Measurements from ENCODE around the gene EPHA5. TPM values are rescaled to one million over a fixed set of nuclear protein-coding genes. Genes with fewer than 3 reads are reported as not detected.
A peak's percentile ranks its signal among the peaks of the same experiment; 100 is the strongest.

The EPHA5 gene
- total RNA-seq, 1 experiment from 2014 or later = 2.0 TPM

DNA sequence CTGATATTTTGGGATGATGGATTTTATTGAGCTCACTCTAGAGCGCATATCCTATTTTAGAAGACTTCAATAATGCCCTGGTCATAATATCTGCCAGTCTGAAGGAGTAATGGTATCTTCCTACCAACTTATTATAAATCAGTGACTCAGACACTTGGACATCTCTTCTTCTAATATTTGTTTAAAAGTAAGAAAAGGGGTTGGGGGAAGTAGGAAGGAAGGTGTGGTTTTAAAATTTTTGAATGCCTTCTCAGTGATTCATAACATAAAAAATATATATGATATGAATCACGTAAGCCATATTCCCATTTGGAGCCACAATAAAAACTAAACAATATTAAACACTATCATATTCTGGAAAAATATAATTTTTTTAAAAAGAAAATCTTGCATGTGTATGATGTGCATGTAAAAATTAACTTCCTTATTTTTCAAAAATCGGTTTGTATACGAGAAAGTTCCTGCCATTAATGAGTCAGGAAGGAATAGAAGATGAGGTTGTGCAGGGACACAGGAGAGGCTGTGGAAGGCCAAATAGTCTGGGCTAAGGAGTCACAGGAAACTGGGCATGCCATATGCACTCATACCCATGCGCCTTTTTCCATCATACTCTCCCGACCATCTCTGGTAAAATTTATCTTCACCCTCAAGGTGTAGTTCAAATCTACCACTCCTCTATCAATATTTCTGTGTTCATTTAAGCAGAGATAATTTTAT lies 286.5 kb downstream of the EPHA5 start:
- ATAC-seq (peak; percentile 94), DNase-seq (peak; percentile 95)
- peaks cover 21% of the 10 kb centered on the region for H3K4me1 ChIP-seq (ENCODE audit: insufficient read depth, low read length)
- H3K27me3 ChIP-seq (ENCODE audit: low read length) = no peaks in the 10 kb centered on the region
- peak overlapping the region; percentile 87 for H3K27ac ChIP-seq (ENCODE audit: low read length)
- H3K9me2 ChIP-seq (replicated peaks; ENCODE audit: low read length) = no peaks in the 10 kb centered on the region
- H3K79me2 ChIP-seq (ENCODE audit: low read length) = no peaks in the 10 kb centered on the region
- no peaks in the 10 kb centered on the region for H3K9me3 ChIP-seq (ENCODE audit: low read length)
- ChIA-PET POLR2A (ENCODE audit: unreplicated experiment) (no interaction called here), CTCF (no interaction called here)
- H3K36me3 ChIP-seq (ENCODE audit: low read depth, low read length) = no peaks in the 10 kb centered on the region
- peak overlapping the region; percentile 11; the same call in 1 of the 2 replicates for H3K9ac ChIP-seq (ENCODE audit: low read length)
- no TSS peak for BruUV-seq (replicated peaks)
- peaks cover 7% of the 10 kb centered on the region for H3F3A ChIP-seq (ENCODE audit: low read length, unreplicated experiment)
- TF ChIP-seq EZH2phosphoT487 (IDR thresholded peaks at IDR 0.05; ENCODE audit: borderline replicate concordance, low read length) (no peak), EZH2 (IDR thresholded peaks at IDR 0.05; ENCODE audit: low read length, unreplicated experiment) (no peak)
- TF ChIP-seq, protein P1, sequence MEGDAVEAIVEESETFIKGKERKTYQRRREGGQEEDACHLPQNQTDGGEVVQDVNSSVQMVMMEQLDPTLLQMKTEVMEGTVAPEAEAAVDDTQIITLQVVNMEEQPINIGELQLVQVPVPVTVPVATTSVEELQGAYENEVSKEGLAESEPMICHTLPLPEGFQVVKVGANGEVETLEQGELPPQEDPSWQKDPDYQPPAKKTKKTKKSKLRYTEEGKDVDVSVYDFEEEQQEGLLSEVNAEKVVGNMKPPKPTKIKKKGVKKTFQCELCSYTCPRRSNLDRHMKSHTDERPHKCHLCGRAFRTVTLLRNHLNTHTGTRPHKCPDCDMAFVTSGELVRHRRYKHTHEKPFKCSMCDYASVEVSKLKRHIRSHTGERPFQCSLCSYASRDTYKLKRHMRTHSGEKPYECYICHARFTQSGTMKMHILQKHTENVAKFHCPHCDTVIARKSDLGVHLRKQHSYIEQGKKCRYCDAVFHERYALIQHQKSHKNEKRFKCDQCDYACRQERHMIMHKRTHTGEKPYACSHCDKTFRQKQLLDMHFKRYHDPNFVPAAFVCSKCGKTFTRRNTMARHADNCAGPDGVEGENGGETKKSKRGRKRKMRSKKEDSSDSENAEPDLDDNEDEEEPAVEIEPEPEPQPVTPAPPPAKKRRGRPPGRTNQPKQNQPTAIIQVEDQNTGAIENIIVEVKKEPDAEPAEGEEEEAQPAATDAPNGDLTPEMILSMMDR (conservative IDR thresholded peaks at IDR 0.05; ENCODE audit: low read depth, low read length) = no peak
- peak overlapping the region; percentile 55 for H2AFZ ChIP-seq (ENCODE audit: low read length)
- 0 out of 2 replicates have a peak overlapping the region, but pooled peaks have one; percentile 2 for H3K4me3 ChIP-seq (ENCODE audit: low read length)
- intact Hi-C loops (cut with micrococcal nuclease) = loop anchor here (1.0 to 5.0 kb wide), 6 partner anchors 9 to 296 kb away; no protein-coding TSS in a partner anchor
- H3K4me2 ChIP-seq (ENCODE audit: low read length) = peak overlapping the region; percentile 51
- H4K20me1 ChIP-seq (ENCODE audit: low read length) = no peaks in the 10 kb centered on the region

DNA sequence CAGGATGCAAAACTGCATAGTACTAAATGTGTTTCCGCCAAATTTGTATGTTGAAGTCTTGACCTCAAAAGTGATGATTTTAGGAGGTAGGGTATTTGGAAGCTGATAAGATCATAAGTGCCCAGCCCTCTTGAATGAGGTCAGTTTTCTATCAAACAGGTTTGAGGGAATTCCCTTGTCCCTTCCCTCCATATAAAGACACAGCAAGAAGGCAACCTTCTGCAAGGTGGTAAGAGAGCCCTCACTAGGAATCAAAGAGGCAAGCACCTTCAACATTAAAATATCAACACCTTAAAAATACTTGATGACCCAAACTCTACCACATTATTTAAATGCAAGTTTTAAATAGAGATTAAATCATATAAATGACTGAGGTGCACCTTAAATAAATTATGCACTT lies 288.6 kb downstream of the EPHA5 start:
- Histone ChIP-seq H3K4me1 (ENCODE audit: insufficient read depth, low read length) (peaks cover 21% of the 10 kb centered on the region), H3K27ac (ENCODE audit: low read length) (no peak overlapping the region), H4K20me1 (ENCODE audit: low read length) (no peaks in the 10 kb centered on the region), H3K4me2 (ENCODE audit: low read length) (no peak overlapping the region), H3K9ac (ENCODE audit: low read length) (no peak overlapping the region), H3K36me3 (ENCODE audit: low read depth, low read length) (no peaks in the 10 kb centered on the region), H3K9me2 (replicated peaks; ENCODE audit: low read length) (no peaks in the 10 kb centered on the region), H3K79me2 (ENCODE audit: low read length) (no peaks in the 10 kb centered on the region), H3K27me3 (ENCODE audit: low read length) (no peaks in the 10 kb centered on the region), H3K4me3 (ENCODE audit: low read length) (no peak overlapping the region), H3F3A (ENCODE audit: low read length, unreplicated experiment) (peaks cover 7% of the 10 kb centered on the region), H3K9me3 (ENCODE audit: low read length) (no peaks in the 10 kb centered on the region), H2AFZ (ENCODE audit: low read length) (no peak overlapping the region)
- ChIA-PET CTCF (no interaction called here), POLR2A (ENCODE audit: unreplicated experiment) (no interaction called here)
- BruUV-seq (replicated peaks) = no TSS peak
- TF ChIP-seq, protein P1 (conservative IDR thresholded peaks at IDR 0.05; ENCODE audit: low read depth, low read length) = no peak
- TF ChIP-seq EZH2 (IDR thresholded peaks at IDR 0.05; ENCODE audit: low read length, unreplicated experiment) (no peak), EZH2phosphoT487 (IDR thresholded peaks at IDR 0.05; ENCODE audit: borderline replicate concordance, low read length) (no peak)
- intact Hi-C loops (cut with micrococcal nuclease) = loop anchor here (2.0 to 5.0 kb wide), 4 partner anchors 131 to 294 kb away; no protein-coding TSS in a partner anchor
- ATAC-seq = no peak
- DNase-seq = no peak

DNA sequence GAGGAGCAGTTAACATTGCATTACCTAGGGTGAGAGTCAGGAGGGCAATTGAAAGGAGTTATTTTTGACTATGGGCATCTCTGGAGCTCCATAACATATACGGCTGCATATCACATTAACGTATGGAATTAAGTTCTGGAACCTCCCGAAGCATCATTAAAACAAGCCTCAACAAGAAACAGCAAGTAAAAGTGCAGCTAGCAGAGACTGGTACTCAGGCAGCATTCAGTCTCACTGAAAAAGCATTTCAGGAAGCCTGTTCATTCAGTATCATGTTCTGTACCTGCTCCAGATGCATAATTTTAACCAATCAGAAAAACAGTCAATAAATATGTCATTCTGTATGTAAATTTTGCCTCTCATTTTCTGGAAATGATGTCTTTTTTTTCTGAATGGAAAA lies 299.6 kb downstream of the EPHA5 start:
- no peak overlapping the region for H3K4me3 ChIP-seq (ENCODE audit: low read length)
- no peaks in the 10 kb centered on the region for H3K27me3 ChIP-seq (ENCODE audit: low read length)
- H3K9me2 ChIP-seq (replicated peaks; ENCODE audit: low read length) = no peaks in the 10 kb centered on the region
- no TSS peak for BruUV-seq (replicated peaks)
- H2AFZ ChIP-seq (ENCODE audit: low read length) = no peak overlapping the region
- no peaks in the 10 kb centered on the region for H3K4me1 ChIP-seq (ENCODE audit: insufficient read depth, low read length)
- no peak overlapping the region for H3K27ac ChIP-seq (ENCODE audit: low read length)
- H3K36me3 ChIP-seq (ENCODE audit: low read depth, low read length) = no peaks in the 10 kb centered on the region
- ChIA-PET POLR2A (ENCODE audit: unreplicated experiment) (no interaction called here), CTCF (no interaction called here)
- ATAC-seq = no peak
- H3K4me2 ChIP-seq (ENCODE audit: low read length) = no peak overlapping the region
- H3K9me3 ChIP-seq (ENCODE audit: low read length) = no peaks in the 10 kb centered on the region
- H4K20me1 ChIP-seq (ENCODE audit: low read length) = no peaks in the 10 kb centered on the region
- DNase-seq = no peak
- H3K9ac ChIP-seq (ENCODE audit: low read length) = no peak overlapping the region
- no peaks in the 10 kb centered on the region for H3F3A ChIP-seq (ENCODE audit: low read length, unreplicated experiment)
- H3K79me2 ChIP-seq (ENCODE audit: low read length) = no peaks in the 10 kb centered on the region
- intact Hi-C loops (cut with micrococcal nuclease) = loop anchor here (5.0 kb wide), 1 partner anchor 48 kb away; no protein-coding TSS in a partner anchor
- TF ChIP-seq EZH2 (IDR thresholded peaks at IDR 0.05; ENCODE audit: low read length, unreplicated experiment) = no peak
- TF ChIP-seq, protein P1 (conservative IDR thresholded peaks at IDR 0.05; ENCODE audit: low read depth, low read length) = no peak
- TF ChIP-seq EZH2phosphoT487 (IDR thresholded peaks at IDR 0.05; ENCODE audit: borderline replicate concordance, low read length) = no peak

Measured in PC-3 (cell line).